Panc1 (cell line): ENCODE results near the gene UBAP2. TPM values are rescaled to one million over a fixed set of nuclear protein-coding genes. Genes with fewer than 3 reads are reported as not detected.

ENCODE experiments used
- ATAC-seq: fragments of 200-7000 bp; cut with Tn5 transposase; 2 replicates; pipeline ENCODE4 v1.9.1; 2020; ENCODE audit warnings: mild to moderate bottlenecking, moderate library complexity
- BruUV-seq: library from RNA; stranded (reverse); fragments of 400-500 nt; replicated peaks from 2 replicates; lab custom pipeline; 2021; lab: Mats Ljungman, UMichigan
- CTCF ChIA-PET: fragments of 300-600 bp; sonication (Branson Sonifier 250); formaldehyde crosslinking; loops from one replicate; lab custom pipeline; 2022; ENCODE audit warnings: antibody characterized with exemption; lab: Charles Lee
- POLR2A ChIA-PET: fragments of 300-600 bp; sonication (Branson Sonifier 250); formaldehyde crosslinking; loops from one replicate; lab custom pipeline; 2022; ENCODE audit warnings: antibody characterized with exemption; lab: Charles Lee
- DNase-seq: peaks from one replicate; pipeline ENCODE4 v3.0.0-alpha.2; 2010; ENCODE audit warnings: low read depth, low spot score
- H3K27ac ChIP-seq: 2 replicates; pipeline ENCODE4 v1.5.1; 2011; ENCODE audit warnings: mild to moderate bottlenecking, low read length, inconsistent platforms
- H3K27me3 ChIP-seq: fragments of 200-500 bp; sonication (Bioruptor generic); 2 replicates; pipeline ENCODE4 v1.6.0; 2014; ENCODE audit warnings: low read length, inconsistent platforms; ENCODE audit not compliant: control insufficient read depth, insufficient read depth
- H3K36me3 ChIP-seq: fragments of 200-500 bp; sonication (Bioruptor generic); 2 replicates; pipeline ENCODE4 v1.5.1; 2014; ENCODE audit warnings: inconsistent platforms, mild to moderate bottlenecking, low read length, moderate library complexity; ENCODE audit not compliant: control insufficient read depth, insufficient read depth
- H3K4me1 ChIP-seq: 2 replicates; pipeline ENCODE4 v1.5.1; 2011; ENCODE audit warnings: inconsistent platforms, mild to moderate bottlenecking, low read length, moderate library complexity; ENCODE audit not compliant: control insufficient read depth, insufficient read depth
- H3K4me3 ChIP-seq, 2 experiments: 2 replicates each; pipeline ENCODE4 v1.5.1; 2011 to 2012; ENCODE audit warnings: low read depth in 2 of 2, low read length in 2 of 2, mild to moderate bottlenecking in 2 of 2, inconsistent platforms in 1 of 2, moderate library complexity in 1 of 2
- H3K9me3 ChIP-seq: fragments of 200-500 bp; sonication (Bioruptor generic); 2 replicates; pipeline ENCODE4 v1.5.1; 2014; ENCODE audit warnings: low read depth, mild to moderate bottlenecking, inconsistent platforms, low read length, moderate library complexity; ENCODE audit not compliant: control insufficient read depth, insufficient read depth
- POLR2AphosphoS5 ChIP-seq: IDR thresholded peaks from 2 replicates; pipeline ENCODE4 v1.6.1; 2012; ENCODE audit warnings: mild to moderate bottlenecking, low read depth, low read length, moderate library complexity
- SIN3A ChIP-seq: IDR thresholded peaks from 2 replicates; pipeline ENCODE4 v1.6.1; 2012; ENCODE audit warnings: low read depth, mild to moderate bottlenecking, low read length, moderate library complexity, borderline replicate concordance; ENCODE audit not compliant: insufficient read depth
- TCF7L2 ChIP-seq: IDR thresholded peaks from 2 replicates; pipeline ENCODE4 v1.6.1; 2011; ENCODE audit warnings: mild to moderate bottlenecking, low read depth, low read length, inconsistent platforms
- in situ Hi-C: cut with HindIII; loops from 2 replicates; pipeline ENCODE4 v1.10.0; 2016; ENCODE audit warnings: low sequenced_read_pairs, low pct_unique_long_range_greater_than_20kb
- intact Hi-C: fragments of 100-400 bp; cut with micrococcal nuclease; formaldehyde crosslinking; loops from one replicate; pipeline ENCODE4 v1.10.0; 2022; ENCODE audit not compliant: unreplicated experiment
- total RNA-seq: library from RNA; stranded (reverse); gene quantifications from one replicate; pipeline ENCODE4 v1.2.1, GENCODE V29; 2021; ENCODE audit not compliant: unreplicated experiment
- TF ChIP-seq, protein P1 (sequence below): fragments of 450-650 bp; IDR thresholded peaks from 2 replicates; pipeline ENCODE4 v1.5.1; 2017; ENCODE audit warnings: mild to moderate bottlenecking
- TF ChIP-seq, protein P2 (sequence below), 2 experiments: IDR thresholded peaks; 2 replicates each; pipeline ENCODE4 v1.6.1; 2011 to 2012; ENCODE audit warnings: low read depth in 2 of 2, control low read depth in 1 of 2, low read length in 1 of 2, mild to moderate bottlenecking in 1 of 2, moderate library complexity in 1 of 2; ENCODE audit not compliant: insufficient read depth in 1 of 2

UBAP2 gene
- total RNA-seq, 1 experiment from 2014 or later = 94.6 TPM

GRCh38 chr9:34098307-34098706 lies 49.6 kb upstream of the UBAP2 start:
- intact Hi-C loops = no loop called here
- peaks cover 11% of the 10 kb centered on the region for H3K36me3 ChIP-seq
- POLR2A ChIA-PET = no interaction called here
- no peak overlapping the region for H3K27ac ChIP-seq
- TF ChIP-seq POLR2AphosphoS5 = no peak
- TF ChIP-seq, protein P1, sequence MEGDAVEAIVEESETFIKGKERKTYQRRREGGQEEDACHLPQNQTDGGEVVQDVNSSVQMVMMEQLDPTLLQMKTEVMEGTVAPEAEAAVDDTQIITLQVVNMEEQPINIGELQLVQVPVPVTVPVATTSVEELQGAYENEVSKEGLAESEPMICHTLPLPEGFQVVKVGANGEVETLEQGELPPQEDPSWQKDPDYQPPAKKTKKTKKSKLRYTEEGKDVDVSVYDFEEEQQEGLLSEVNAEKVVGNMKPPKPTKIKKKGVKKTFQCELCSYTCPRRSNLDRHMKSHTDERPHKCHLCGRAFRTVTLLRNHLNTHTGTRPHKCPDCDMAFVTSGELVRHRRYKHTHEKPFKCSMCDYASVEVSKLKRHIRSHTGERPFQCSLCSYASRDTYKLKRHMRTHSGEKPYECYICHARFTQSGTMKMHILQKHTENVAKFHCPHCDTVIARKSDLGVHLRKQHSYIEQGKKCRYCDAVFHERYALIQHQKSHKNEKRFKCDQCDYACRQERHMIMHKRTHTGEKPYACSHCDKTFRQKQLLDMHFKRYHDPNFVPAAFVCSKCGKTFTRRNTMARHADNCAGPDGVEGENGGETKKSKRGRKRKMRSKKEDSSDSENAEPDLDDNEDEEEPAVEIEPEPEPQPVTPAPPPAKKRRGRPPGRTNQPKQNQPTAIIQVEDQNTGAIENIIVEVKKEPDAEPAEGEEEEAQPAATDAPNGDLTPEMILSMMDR = no peak
- in situ Hi-C loops = no loop called here
- H3K9me3 ChIP-seq = no peaks in the 10 kb centered on the region
- ATAC-seq (no peak), DNase-seq (no peak)
- BruUV-seq = no TSS peak
- H3K4me3 ChIP-seq = no peak overlapping the region
- CTCF ChIA-PET = no interaction called here
- H3K27me3 ChIP-seq = no peaks in the 10 kb centered on the region
- H3K4me1 ChIP-seq = no peaks in the 10 kb centered on the region

DNA sequence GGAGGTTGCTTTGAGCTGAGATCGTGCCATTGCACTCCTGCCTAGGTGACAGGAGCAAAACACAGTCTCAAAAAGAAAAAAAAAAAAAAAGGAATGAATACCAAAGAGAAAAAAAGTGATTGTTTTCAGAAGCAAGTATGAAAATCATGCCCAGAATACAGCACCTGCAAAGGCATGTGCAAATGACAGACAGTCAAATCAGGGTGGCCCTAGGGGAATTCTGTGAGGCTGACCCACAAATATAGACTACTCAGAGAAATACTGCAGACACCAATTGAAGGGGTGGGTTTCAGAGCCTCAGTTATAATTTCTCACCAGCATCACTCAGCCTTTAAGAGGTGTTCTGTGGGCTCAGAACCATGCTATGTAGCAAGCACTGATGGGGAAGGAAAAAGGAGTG lies 49.2 kb upstream of the UBAP2 start:
- no peak overlapping the region for H3K27ac ChIP-seq
- no peak overlapping the region for H3K4me3 ChIP-seq
- peak; percentile 14; the same call in 1 of the 2 replicates for ATAC-seq
- H3K4me1 ChIP-seq = no peaks in the 10 kb centered on the region
- H3K27me3 ChIP-seq = no peaks in the 10 kb centered on the region
- ChIA-PET CTCF (no interaction called here), POLR2A (no interaction called here)
- no TSS peak for BruUV-seq
- no peaks in the 10 kb centered on the region for H3K9me3 ChIP-seq
- no peak for DNase-seq
- intact Hi-C loops = no loop called here
- H3K36me3 ChIP-seq = peaks cover 11% of the 10 kb centered on the region
- TF ChIP-seq SIN3A = no peak
- TF ChIP-seq, protein P2, sequence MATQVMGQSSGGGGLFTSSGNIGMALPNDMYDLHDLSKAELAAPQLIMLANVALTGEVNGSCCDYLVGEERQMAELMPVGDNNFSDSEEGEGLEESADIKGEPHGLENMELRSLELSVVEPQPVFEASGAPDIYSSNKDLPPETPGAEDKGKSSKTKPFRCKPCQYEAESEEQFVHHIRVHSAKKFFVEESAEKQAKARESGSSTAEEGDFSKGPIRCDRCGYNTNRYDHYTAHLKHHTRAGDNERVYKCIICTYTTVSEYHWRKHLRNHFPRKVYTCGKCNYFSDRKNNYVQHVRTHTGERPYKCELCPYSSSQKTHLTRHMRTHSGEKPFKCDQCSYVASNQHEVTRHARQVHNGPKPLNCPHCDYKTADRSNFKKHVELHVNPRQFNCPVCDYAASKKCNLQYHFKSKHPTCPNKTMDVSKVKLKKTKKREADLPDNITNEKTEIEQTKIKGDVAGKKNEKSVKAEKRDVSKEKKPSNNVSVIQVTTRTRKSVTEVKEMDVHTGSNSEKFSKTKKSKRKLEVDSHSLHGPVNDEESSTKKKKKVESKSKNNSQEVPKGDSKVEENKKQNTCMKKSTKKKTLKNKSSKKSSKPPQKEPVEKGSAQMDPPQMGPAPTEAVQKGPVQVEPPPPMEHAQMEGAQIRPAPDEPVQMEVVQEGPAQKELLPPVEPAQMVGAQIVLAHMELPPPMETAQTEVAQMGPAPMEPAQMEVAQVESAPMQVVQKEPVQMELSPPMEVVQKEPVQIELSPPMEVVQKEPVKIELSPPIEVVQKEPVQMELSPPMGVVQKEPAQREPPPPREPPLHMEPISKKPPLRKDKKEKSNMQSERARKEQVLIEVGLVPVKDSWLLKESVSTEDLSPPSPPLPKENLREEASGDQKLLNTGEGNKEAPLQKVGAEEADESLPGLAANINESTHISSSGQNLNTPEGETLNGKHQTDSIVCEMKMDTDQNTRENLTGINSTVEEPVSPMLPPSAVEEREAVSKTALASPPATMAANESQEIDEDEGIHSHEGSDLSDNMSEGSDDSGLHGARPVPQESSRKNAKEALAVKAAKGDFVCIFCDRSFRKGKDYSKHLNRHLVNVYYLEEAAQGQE (IDR thresholded peaks at IDR 0.05; ENCODE audit: insufficient read depth in 1 of 2, low read depth in 2 of 2, low read length in 1 of 2) = no peak
- TF ChIP-seq, protein P1 = no peak
- in situ Hi-C loops = no loop called here

DNA sequence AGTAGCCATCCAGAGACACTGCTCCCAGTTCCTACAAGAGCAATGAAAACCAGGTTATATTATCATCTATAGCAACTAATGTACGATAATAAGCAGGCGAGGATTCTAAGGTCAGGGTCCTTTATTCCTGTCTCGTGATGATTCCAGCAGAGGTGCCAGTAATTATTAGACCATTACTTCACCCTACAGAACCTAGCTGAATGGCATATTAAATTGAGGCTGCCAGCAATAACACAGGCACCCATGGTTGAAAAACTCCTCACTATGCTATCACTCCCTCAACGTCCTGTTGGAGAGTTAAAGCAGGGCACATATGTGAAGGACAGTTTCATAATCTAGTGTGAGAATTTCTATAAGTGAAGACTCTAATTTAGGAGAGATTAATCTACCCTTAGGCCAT lies 48.1 kb upstream of the UBAP2 start:
- in situ Hi-C loops = no loop called here
- no peaks in the 10 kb centered on the region for H3K9me3 ChIP-seq
- H3K4me1 ChIP-seq = no peaks in the 10 kb centered on the region
- TF ChIP-seq, protein P2 (IDR thresholded peaks at IDR 0.05; ENCODE audit: insufficient read depth in 1 of 2, low read depth in 2 of 2, low read length in 1 of 2) = no peak
- TF ChIP-seq, protein P1 = no peak
- TF ChIP-seq SIN3A (no peak), TCF7L2 (no peak), POLR2AphosphoS5 (no peak)
- H3K4me3 ChIP-seq = no peak overlapping the region
- no peak for ATAC-seq
- BruUV-seq = no TSS peak
- no peak for DNase-seq
- ChIA-PET POLR2A (no interaction called here), CTCF (no interaction called here)
- H3K27me3 ChIP-seq = no peaks in the 10 kb centered on the region
- intact Hi-C loops = no loop called here
- peaks cover 16% of the 10 kb centered on the region for H3K36me3 ChIP-seq
- H3K27ac ChIP-seq = no peak overlapping the region
